HT-29 (cell line): Measurements from ENCODE around the gene TMEM238. TPM values are rescaled to one million over a fixed set of nuclear protein-coding genes. Genes with fewer than 3 reads are reported as not detected.

Source experiments
- DNase-seq: peaks from one replicate; pipeline ENCODE4 v3.0.0-alpha.2; 2015; ENCODE audit warnings: low spot score
- total RNA-seq: library from RNA; depleted of rRNA; stranded (reverse); fragments of >200 nt; shearing (Covaris generic); gene quantifications from 2 replicates; pipeline ENCODE4 v1.2.3, GENCODE V29; 2014

The TMEM238 gene
- total RNA-seq, 1 experiment from 2014 or later, result 92.7 TPM

GRCh38 chr19:55379174-55379573 lies 4.9 kb downstream of the TMEM238 start:
- no peak for DNase-seq

- no peak for DNase-seq
Measured at GRCh38 chr19:55377356-55378131, 6.5 kb downstream of the TMEM238 start.

GRCh38 chr19:55376241-55376933 lies 7.7 kb downstream of the TMEM238 start, which contains the start of gene TMEM190:
Gene TMEM190, plus strand, starts transcription at chr19:55376826. Its CDS starts 28 bp downstream, at chr19:55376854.
- DNase-seq, result peak; percentile 50

- peak; percentile 60 for DNase-seq
Measured at GRCh38 chr19:55373993-55374757, 9.9 kb downstream of the TMEM238 start.

- DNase-seq, result no peak
Measured at GRCh38 chr19:55373306-55373992, 10.6 kb downstream of the TMEM238 start.

- no peak for DNase-seq
Measured at GRCh38 chr19:55372316-55373081, 11.6 kb downstream of the TMEM238 start.

GRCh38 chr19:55370305-55370988 lies 13.6 kb downstream of the TMEM238 start, which contains the start of gene IL11:
Gene IL11, minus strand, starts transcription at chr19:55370463. Its CDS starts 153 bp downstream, at chr19:55370310.
- no peak for DNase-seq

- DNase-seq, result no peak
Measured at GRCh38 chr19:55369653-55370304, 14.3 kb downstream of the TMEM238 start.

GRCh38 chr19:55368701-55369563 lies 15.2 kb downstream of the TMEM238 start:
- DNase-seq, result no peak

- DNase-seq, result no peak
Measured at GRCh38 chr19:55368106-55368505, 16.0 kb downstream of the TMEM238 start.

GRCh38 chr19:55366790-55367189 lies 17.3 kb downstream of the TMEM238 start:
- no peak for DNase-seq

- no peak for DNase-seq
Measured at GRCh38 chr19:55365964-55366363, 18.1 kb downstream of the TMEM238 start.

- DNase-seq, result no peak
Measured at GRCh38 chr19:55365245-55365644, 18.8 kb downstream of the TMEM238 start.

- DNase-seq, result no peak
Measured at GRCh38 chr19:55362990-55363716, 20.9 kb downstream of the TMEM238 start, which contains the start of gene GARIN5B. Gene GARIN5B, minus strand, starts transcription at chr19:55363260. Its CDS starts 194 bp downstream, at chr19:55363066.

- DNase-seq, result no peak
Measured at GRCh38 chr19:55362174-55362989, 21.7 kb downstream of the TMEM238 start.

GRCh38 chr19:55360902-55361301 lies 23.2 kb downstream of the TMEM238 start:
- DNase-seq, result no peak
